K562 (cell line): ENCODE measurements around the gene LY6G6C. TPM values are rescaled to one million over a fixed set of nuclear protein-coding genes. Genes with fewer than 3 reads are reported as not detected.

ENCODE experiments used
- ASH1L ChIP-seq: fragments of 450-650 bp; IDR thresholded peaks from 2 replicates; pipeline ENCODE4 v1.6.1; 2018; ENCODE audit warnings: borderline replicate concordance, mild to moderate bottlenecking, low read depth; ENCODE audit not compliant: partially characterized antibody
- ATF2 ChIP-seq: sonication (generic); formaldehyde crosslinking; IDR thresholded peaks from 2 replicates; pipeline ENCODE4 v1.8.1; 2022; ENCODE audit warnings: missing genetic modification reagents
- BRD4 ChIP-seq: fragments of 200-600 bp; sonication (generic); IDR thresholded peaks from 2 replicates; pipeline ENCODE4 v1.6.1; 2017; ENCODE audit warnings: inconsistent platforms
- CAMTA2 ChIP-seq: fragments of 250-450 bp; sonication (Bioruptor Pico); conservative IDR thresholded peaks from 2 replicates; pipeline ENCODE4 v1.5.1; 2022
- DMBX1 ChIP-seq: fragments of 250-450 bp; sonication (Bioruptor Pico); IDR thresholded peaks from 2 replicates; pipeline ENCODE4 v1.8.0; 2022; ENCODE audit warnings: inconsistent platforms, mild to moderate bottlenecking, moderate library complexity, borderline replicate concordance
- ELF4 ChIP-seq: fragments of 450-650 bp; formaldehyde crosslinking; IDR thresholded peaks from 2 replicates; pipeline ENCODE4 v1.4.0; 2022; ENCODE audit warnings: missing genetic modification characterization
- EP400 ChIP-seq: fragments of 450-650 bp; IDR thresholded peaks from 2 replicates; pipeline ENCODE4 v1.6.1; 2017; ENCODE audit warnings: antibody characterized with exemption, mild to moderate bottlenecking, moderate library complexity
- FOXK1 ChIP-seq: sonication (generic); formaldehyde crosslinking; IDR thresholded peaks from 2 replicates; pipeline ENCODE4 v1.8.0; 2022; ENCODE audit warnings: missing genetic modification reagents, mild to moderate bottlenecking, borderline replicate concordance
- HLTF ChIP-seq: fragments of 450-650 bp; IDR thresholded peaks from 2 replicates; pipeline ENCODE4 v1.6.1; 2016
- HOXB6 ChIP-seq: fragments of 250-450 bp; sonication (Bioruptor Pico); IDR thresholded peaks from 2 replicates; pipeline ENCODE4 v1.5.1; 2022; ENCODE audit warnings: mild to moderate bottlenecking, borderline replicate concordance
- MAFG ChIP-seq: fragments of 450-650 bp; conservative IDR thresholded peaks from 2 replicates; pipeline ENCODE4 v1.6.1; 2016; ENCODE audit warnings: missing genetic modification characterization, missing compliant biosample characterization
- NEUROD1 ChIP-seq: fragments of 150-350 bp; IDR thresholded peaks from 2 replicates; pipeline ENCODE4 v1.6.1; 2014; ENCODE audit warnings: borderline replicate concordance, low read length, low read depth; ENCODE audit not compliant: partially characterized antibody
- NR2C2 ChIP-seq, 2 experiments: fragments of 200-800 bp in 1 of 2; sonication (Bioruptor generic) in 1 of 2; sonication (generic) in 1 of 2; formaldehyde crosslinking in 1 of 2; IDR thresholded peaks; 2 replicates each; pipeline versions ENCODE4 v1.6.1 to v1.8.0; 2016 to 2022; ENCODE audit warnings: mild to moderate bottlenecking in 1 of 2, missing compliant biosample characterization in 1 of 2, missing genetic modification characterization in 1 of 2, missing genetic modification reagents in 1 of 2
- RBM15 ChIP-seq: fragments of 200-400 bp; formaldehyde crosslinking; IDR thresholded peaks from 2 replicates; pipeline ENCODE4 v1.6.1; 2018; ENCODE audit warnings: mild to moderate bottlenecking, low read length, moderate library complexity; ENCODE audit not compliant: insufficient read depth
- SIRT6 ChIP-seq: IDR thresholded peaks from one replicate; pipeline ENCODE4 v1.6.1; 2012; ENCODE audit warnings: low read depth, mild to moderate bottlenecking, control low read depth, inconsistent platforms, low read length, moderate library complexity
- SMARCA5 ChIP-seq: fragments of 450-650 bp; IDR thresholded peaks from 2 replicates; pipeline ENCODE4 v1.6.1; 2016
- ZBTB7A ChIP-seq: IDR thresholded peaks from 2 replicates; pipeline ENCODE4 v1.6.1; 2011; ENCODE audit warnings: low read depth, mild to moderate bottlenecking, low read length, moderate library complexity, borderline replicate concordance; ENCODE audit not compliant: control insufficient read depth
- ZNF23 ChIP-seq: fragments of 250-450 bp; sonication (Bioruptor Pico); IDR thresholded peaks from 2 replicates; pipeline ENCODE4 v1.4.0; 2020; ENCODE audit warnings: mild to moderate bottlenecking
- polyA plus RNA-seq, 8 experiments: library from polyadenylated mRNA; depleted of rRNA in 4 of 8; stranded (reverse) in 5 of 8; unstranded in 3 of 8; fragments of >200 nt; fragmentation: Nextera tagmentation in 2 of 8; fragmentation: Illumina TruSeq in 1 of 8; extraction: Ambion mirVana in 2 of 8; extraction: Trizol in 1 of 8; gene quantifications; 2 replicates each; pipeline versions ENCODE4 v1.2.1 to v1.2.3, GENCODE V29; 2011 to 2014; ENCODE audit warnings: inconsistent platforms in 1 of 8, missing spikeins in 1 of 8
- total RNA-seq, 7 experiments: library from RNA; depleted of rRNA in 6 of 7; stranded (reverse); fragments of >200 nt in 6 of 7; fragmentation: Illumina TruSeq in 2 of 7; extraction: Trizol in 2 of 7; gene quantifications; 2 replicates each; pipeline versions ENCODE4 v1.2.1 to v1.2.3, GENCODE V29; 2011 to 2021; ENCODE audit warnings: low replicate concordance in 1 of 7
- TF ChIP-seq, protein P1 (sequence below): sonication (generic); formaldehyde crosslinking; IDR thresholded peaks from 2 replicates; pipeline ENCODE4 v1.8.0; 2022; ENCODE audit warnings: mild to moderate bottlenecking, missing genetic modification reagents, borderline replicate concordance
- TF ChIP-seq, protein P2 (sequence below): fragments of 200-800 bp; sonication (Bioruptor generic); IDR thresholded peaks from 2 replicates; pipeline ENCODE4 v1.6.1; 2017; ENCODE audit warnings: missing genetic modification characterization, missing compliant biosample characterization

Gene LY6G6C
- total and polyA plus RNA-seq, 9 of the 15 experiments (the other 6 are each of a cell fraction or from before 2014, with no cell fraction given): 0.06 to 0.20 TPM; not detected in 7

DNA sequence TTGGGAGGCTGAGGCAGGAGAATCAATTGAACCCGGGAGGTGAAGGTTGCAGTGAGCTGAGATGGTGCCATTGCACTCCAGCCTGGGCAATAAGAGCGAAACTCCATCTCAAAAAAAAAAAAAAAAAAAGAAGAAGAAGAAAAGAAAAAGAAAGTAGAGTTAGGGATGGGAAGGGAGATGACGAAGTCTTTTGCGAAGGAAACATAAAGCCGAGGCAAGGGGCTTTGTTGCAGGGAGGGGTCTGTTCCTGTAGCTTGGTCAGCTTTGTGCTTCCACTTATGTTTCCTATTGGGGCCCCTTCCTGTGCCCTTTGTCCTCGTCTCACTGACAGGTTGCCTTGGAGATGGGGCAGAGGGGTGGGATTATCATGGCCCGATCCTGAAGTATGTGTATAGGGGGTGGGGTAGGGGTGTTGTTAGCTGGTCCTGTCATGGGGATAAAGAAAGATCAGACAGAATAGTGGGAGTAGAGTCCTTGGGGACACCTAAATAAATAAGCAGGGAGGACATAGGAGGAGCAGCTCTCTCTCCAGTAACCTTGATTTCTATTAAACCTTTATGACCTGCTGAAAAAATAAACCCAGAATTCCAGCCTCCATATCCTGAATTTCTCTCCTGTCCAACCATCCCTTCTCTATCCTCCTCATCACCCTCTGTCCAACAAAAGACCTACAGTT, 15.9 kb upstream of the LY6G6C start (continued):
- TF ChIP-seq, protein P1, sequence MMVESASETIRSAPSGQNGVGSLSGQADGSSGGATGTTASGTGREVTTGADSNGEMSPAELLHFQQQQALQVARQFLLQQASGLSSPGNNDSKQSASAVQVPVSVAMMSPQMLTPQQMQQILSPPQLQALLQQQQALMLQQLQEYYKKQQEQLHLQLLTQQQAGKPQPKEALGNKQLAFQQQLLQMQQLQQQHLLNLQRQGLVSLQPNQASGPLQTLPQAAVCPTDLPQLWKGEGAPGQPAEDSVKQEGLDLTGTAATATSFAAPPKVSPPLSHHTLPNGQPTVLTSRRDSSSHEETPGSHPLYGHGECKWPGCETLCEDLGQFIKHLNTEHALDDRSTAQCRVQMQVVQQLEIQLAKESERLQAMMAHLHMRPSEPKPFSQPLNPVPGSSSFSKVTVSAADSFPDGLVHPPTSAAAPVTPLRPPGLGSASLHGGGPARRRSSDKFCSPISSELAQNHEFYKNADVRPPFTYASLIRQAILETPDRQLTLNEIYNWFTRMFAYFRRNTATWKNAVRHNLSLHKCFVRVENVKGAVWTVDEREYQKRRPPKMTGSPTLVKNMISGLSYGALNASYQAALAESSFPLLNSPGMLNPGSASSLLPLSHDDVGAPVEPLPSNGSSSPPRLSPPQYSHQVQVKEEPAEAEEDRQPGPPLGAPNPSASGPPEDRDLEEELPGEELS (CRISPR knock-in tag): peak; percentile 13; the same call in 1 of the 2 replicates
- no peak for TF ChIP-seq MAFG (tag)
- peak; percentile 83; the same call in 1 of the 2 replicates for TF ChIP-seq BRD4
- peak; percentile 27 for TF ChIP-seq NEUROD1
- no peak for TF ChIP-seq EP400
- no peak for TF ChIP-seq RBM15
- TF ChIP-seq ASH1L: no peak
- peak; percentile 91; the same call in 1 of the 2 replicates for TF ChIP-seq CAMTA2 (CRISPR knock-in tag)
- no peak for TF ChIP-seq ELF4 (CRISPR knock-in tag)
- TF ChIP-seq SMARCA5: peak; percentile 64; the same call in 1 of the 2 replicates
- peak; percentile 64; the same call in 1 of the 2 replicates for TF ChIP-seq HOXB6
- peak; percentile 32; the same call in 1 of the 2 replicates for TF ChIP-seq NR2C2 (CRISPR knock-in tag; IDR thresholded peaks at IDR 0.05)
- TF ChIP-seq NR2C2 (tag; IDR thresholded peaks at IDR 0.05): no peak
- TF ChIP-seq DMBX1 (CRISPR knock-in tag): peak; percentile 75
- TF ChIP-seq ZNF23: no peak
- no peak for TF ChIP-seq ATF2 (CRISPR knock-in tag)
- no peak for TF ChIP-seq ZBTB7A
- TF ChIP-seq SIRT6: no peak
- TF ChIP-seq, protein P2, sequence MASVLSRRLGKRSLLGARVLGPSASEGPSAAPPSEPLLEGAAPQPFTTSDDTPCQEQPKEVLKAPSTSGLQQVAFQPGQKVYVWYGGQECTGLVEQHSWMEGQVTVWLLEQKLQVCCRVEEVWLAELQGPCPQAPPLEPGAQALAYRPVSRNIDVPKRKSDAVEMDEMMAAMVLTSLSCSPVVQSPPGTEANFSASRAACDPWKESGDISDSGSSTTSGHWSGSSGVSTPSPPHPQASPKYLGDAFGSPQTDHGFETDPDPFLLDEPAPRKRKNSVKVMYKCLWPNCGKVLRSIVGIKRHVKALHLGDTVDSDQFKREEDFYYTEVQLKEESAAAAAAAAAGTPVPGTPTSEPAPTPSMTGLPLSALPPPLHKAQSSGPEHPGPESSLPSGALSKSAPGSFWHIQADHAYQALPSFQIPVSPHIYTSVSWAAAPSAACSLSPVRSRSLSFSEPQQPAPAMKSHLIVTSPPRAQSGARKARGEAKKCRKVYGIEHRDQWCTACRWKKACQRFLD (CRISPR knock-in tag): no peak
- TF ChIP-seq HLTF: peak; percentile 85; the same call in 1 of the 2 replicates
- TF ChIP-seq FOXK1: 0 out of 2 replicates have a peak, but pooled peaks have one; percentile 7
